Gastrocnemius medialis (tissue), 4 donors: Measurements from ENCODE around the gene PCNX3.

Experiments used
- POLR2A ChIP-seq, 2 donors: fragments of 450-650 bp; IDR thresholded peaks; one replicate each; pipeline ENCODE4 v1.6.1; 2017; ENCODE audit warnings: antibody characterized with exemption in 2 of 2, mild to moderate bottlenecking in 2 of 2, moderate library complexity in 2 of 2
- TF ChIP-seq, protein P1 (sequence below), 5 experiments: fragments of 450-650 bp in 3 of 5; fragments of 200-600 bp in 2 of 5; sonication (generic) in 2 of 5; IDR thresholded peaks in 4 of 5; conservative IDR thresholded peaks in 1 of 5; 1 replicate in 4 of 5; 2 replicates in 1 of 5; pipeline ENCODE4 v1.5.1; 2016 to 2019; ENCODE audit warnings: antibody characterized with exemption in 5 of 5, mild to moderate bottlenecking in 3 of 5, moderate library complexity in 3 of 5

DNA sequence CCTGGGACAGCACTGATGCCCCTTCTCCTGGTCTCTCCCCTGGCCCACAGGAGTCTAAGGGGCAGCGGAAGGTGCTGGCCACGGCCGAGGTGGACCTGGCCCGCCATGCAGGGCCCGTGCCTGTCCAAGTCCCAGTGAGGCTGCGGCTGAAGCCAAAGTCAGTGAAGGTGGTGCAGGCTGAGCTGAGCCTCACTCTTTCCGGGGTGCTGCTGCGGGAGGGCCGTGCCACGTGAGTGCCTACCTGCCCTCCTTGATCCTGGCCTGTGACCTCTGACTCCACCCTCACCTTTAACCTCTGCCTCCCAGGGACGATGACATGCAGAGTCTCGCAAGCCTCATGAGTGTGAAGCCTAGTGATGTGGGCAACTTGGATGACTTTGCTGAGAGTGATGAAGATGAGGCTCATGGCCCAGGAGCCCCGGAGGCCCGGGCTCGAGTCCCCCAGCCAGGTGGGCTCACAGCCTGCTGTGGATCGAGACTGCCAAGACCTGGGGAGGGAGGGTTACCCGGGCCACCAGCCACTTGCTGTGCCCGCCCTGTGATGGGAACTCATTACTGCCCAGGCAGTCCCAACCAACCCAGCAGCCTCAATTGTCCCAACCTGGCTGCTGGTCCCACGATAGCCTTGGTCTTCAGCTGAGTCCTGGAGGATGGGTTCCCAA, 35.4 kb upstream of the PCNX3 start:
- TF ChIP-seq, protein P1, sequence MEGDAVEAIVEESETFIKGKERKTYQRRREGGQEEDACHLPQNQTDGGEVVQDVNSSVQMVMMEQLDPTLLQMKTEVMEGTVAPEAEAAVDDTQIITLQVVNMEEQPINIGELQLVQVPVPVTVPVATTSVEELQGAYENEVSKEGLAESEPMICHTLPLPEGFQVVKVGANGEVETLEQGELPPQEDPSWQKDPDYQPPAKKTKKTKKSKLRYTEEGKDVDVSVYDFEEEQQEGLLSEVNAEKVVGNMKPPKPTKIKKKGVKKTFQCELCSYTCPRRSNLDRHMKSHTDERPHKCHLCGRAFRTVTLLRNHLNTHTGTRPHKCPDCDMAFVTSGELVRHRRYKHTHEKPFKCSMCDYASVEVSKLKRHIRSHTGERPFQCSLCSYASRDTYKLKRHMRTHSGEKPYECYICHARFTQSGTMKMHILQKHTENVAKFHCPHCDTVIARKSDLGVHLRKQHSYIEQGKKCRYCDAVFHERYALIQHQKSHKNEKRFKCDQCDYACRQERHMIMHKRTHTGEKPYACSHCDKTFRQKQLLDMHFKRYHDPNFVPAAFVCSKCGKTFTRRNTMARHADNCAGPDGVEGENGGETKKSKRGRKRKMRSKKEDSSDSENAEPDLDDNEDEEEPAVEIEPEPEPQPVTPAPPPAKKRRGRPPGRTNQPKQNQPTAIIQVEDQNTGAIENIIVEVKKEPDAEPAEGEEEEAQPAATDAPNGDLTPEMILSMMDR (IDR thresholded peaks at IDR 0.05 in 4 of 5, conservative IDR thresholded peaks at IDR 0.05 in 1 of 5): no peak
- TF ChIP-seq POLR2A (IDR thresholded peaks at IDR 0.05): no peak
